HG03442 (cell line): ENCODE measurements around the gene ARID1B.

Experiments used
- ATAC-seq: cut with Tn5 transposase; IDR thresholded peaks from one replicate; pipeline ENCODE4 v1.9.1; 2021; ENCODE audit warnings: mild to moderate bottlenecking, moderate library complexity; ENCODE audit not compliant: unreplicated experiment

The ARID1B gene

DNA sequence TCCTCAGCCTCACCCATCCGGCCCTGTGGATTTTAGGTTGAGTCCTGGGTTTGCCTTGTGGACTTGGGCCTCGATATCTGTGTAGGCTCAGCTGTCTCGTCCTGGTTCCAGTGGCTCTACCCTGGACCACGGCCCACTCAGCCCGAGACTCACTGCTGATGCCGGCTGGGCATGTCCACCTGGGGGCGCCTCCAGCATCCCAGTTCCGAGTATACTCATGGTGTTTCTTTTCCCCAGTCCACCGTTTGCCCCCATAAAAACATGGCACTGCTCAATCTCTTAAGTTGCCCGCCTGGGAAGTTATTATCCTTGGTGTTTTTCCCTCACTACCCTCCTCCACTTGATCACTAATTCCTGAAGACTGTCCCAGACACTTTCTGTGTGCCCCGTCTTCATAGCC lies 99.1 kb downstream of the ARID1B start:
- no peak for ATAC-seq

DNA sequence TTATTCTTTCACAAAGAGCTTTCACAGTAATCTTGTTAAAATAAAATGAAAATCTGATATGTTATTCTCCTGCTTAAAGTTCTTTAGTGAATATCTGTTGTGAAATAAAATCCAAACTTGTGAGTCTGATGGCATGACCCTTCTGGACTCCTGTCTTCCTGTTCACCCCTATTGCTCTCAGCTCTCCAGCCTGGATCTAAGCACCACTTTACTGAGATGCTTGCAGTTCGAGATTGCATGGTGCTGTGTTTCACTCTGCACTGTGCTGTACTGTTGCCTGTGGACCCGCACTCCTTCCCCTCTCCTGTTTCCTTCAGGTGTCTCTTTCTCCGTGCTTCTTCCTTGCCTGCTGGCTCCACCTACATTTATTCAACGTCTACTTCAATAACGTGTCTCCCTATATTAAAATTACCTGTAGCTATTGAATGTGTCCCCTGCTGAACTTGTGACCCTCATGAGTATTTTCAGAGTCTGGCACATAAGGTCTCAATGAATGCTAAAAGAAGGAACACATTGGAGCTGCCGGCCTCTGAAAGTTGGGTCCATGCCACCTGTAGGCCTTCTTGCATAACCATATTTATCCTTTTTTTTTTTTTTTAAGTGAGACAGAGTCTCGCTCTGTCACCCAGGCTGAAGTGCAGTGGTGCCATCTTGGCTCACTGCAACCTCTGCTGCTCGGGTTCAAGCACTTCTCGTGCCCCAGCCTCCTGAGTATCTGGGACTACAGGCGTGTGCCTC lies 100.1 kb downstream of the ARID1B start:
- no peak for ATAC-seq

DNA sequence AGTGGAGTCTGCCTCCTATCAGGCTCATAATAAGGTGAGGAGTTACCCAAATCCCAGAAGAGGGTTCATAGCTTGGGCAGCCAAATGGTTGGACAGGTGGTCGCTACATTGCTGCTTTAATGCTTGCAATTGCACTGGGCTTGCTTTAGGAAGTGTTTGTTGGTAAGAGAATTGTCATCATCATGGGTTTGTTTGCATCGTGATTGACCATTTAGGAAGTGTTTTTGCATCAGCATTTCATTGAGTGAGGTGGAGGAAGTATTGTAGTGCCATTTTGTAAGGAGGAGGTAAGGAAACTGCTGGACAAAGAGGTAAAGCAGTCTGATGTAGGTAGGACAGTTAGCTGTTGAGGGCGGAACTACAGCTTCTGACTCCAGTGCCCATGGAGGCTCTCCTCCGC lies 101.5 kb downstream of the ARID1B start:
- ATAC-seq = no peak

DNA sequence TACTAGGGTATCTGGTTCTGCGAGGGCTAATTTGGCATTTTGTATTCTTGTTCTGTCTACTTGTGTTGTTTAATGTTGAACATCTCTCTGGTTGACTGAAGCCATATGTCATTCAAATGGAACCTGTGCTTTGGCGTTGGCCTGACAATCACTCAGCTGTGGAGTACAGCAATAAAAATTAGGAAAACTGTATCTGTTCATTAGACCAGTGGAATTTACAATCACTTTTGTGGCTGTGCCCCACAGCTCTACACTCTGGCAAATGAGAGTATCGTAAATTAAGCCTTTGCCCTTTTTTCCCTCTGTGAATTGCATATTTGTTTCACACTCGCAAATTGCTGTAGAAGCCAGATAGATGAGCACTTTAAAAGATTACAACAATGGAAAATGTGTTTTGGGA lies 102.0 kb downstream of the ARID1B start:
- ATAC-seq = no peak

DNA sequence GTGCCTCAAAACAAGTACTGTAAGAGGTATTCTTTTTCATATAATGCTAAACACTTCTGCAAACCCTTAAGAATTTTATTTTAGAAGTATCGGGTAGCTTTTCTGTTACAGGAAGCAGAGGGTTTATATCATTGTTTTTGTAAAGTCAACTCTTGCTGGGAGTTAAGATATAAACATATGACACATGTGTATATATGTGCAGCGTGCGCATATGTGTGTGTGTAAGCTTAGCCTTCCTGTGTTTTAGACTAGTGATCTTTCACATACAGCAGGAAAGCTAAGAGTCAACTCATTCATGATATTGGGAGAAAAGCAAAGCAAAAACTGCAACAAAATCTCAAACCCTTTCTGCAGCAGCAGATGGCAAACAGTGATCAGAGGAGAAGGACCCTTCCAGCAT lies 102.4 kb downstream of the ARID1B start:
- no peak for ATAC-seq

DNA sequence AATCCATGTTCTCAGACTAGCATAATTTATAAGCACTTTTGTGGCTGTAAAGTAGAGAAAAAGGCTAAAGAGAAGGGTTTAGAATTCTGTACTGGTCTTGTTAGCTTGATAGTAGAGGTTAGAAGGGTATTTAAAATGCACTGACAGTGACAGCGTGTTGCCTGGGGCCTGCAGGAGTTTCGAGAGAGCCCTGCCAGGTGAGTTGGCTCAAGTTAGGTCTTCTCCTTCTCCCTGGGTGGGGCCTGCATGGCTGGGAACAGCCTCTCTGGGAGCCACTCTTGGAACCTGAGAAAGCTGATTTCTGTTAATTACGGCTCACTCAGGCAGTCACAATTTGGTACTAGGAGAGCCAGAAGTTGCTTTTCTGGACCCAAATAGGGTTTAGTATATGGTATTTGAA lies 103.7 kb downstream of the ARID1B start:
- no peak for ATAC-seq

DNA sequence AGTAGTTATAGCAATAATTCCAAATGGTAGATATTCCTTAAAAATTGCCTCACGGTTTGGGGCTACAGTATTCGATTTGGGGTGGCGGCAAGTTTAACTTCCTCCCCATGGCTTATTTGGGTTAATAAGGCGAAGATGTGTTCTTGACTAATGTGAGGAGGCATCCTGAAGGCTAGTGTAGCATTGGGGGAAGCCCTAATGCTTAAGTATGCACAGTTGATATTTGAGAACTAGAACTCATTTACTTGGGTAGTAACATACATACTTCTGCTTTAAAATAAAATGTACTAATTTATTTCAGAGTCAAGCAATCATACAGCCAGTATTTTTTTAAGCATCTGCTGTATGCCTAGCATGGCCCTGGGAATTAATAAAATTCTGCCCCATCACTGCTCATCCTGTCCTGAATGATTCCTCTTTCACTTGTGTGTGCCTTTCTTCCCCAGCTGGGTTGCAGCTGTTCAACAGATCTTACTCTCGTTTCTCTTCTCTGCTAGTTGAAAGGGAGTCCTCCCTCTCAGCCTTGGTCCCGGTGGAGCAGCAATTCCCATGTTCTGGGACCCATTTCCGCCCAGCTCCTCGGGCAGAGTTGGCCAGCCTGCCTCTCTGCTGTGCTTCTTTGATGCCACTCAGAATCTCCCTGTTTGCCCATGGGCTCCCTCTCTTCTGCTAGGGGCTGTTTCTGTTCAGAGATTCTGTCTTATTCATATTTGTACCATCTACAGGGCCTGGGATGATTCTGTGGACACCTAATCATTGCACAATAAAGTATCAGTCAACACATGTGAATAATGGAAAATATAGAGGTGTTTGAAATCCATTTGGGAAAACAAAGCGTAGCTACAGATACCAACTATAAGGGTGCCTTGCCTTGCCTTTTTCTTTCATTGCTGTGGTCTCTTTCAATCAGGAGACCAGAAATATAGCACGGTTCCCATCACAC lies 104.8 kb downstream of the ARID1B start:
- ATAC-seq = no peak

DNA sequence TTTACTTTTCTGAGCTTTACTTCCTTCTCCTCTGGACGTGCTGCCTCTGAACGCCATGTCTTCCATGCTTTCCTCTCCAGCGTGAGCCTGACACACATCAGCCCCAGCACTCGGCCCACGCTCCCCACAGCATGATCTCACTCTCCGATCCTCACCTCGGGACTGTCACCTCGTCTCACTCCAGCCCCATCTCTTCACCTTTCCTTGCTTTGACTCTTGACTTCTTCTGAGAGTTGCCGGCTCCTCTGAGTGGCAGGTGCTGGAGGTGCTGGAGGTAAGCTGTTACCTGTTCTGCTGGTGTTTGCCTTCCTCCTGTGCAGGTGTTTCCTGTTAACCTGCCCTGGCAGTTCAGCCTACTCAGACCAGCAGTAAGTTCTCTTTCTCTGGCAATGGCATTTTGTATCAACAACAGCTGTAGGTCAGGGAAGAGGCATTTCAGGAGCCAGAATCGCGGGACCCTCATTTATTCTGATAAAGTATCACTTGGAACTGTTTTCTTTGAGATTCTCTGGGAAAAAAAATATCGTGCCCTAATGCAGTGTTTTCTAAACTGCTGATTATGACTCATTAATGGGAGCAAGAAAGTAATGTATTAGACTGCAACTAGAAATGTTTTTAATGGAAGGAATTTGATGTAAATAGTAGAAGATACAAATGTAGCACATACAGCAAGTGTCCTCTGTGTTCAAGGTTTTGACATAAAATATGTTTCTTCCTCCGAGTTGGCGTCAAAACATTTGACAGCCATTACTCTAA lies 106.5 kb downstream of the ARID1B start:
- ATAC-seq = peak; percentile 37

DNA sequence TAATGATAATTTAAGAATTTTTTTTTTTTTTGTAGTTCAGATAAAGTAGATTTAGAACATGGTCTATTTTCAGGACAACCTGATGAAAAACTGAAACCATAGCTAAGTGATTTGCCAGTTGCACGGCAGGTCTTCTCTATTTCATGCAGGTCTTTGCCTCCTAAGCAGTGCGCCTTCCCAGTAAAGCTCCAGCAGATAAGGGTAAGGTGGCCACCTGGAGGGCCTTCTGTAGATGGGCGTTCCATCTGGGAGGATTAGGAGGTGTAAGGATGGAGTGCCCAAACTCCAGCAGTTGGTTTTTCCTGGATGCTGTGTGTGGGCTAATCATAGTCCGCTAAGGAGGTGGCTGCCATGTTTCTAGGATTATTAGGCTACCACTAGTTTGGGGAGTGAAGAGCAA lies 107.1 kb downstream of the ARID1B start:
- no peak for ATAC-seq

DNA sequence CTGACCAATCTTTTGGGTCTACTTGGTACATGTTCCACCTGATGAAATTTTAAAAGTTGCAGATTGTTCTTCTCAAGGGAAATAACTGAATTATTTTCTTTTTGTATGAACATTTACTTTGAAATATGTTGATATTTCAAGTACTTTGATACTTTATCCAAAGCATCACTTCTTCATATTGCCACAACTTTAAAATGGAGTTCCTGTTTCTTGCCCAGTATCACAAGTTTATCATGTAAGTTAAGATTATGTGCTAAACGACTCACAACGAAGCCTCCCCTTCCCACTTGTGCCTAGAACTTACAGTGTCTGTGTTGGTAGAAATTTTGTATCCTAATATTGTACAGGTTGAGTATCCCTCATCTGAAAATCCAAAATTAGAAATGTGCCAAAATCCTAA lies 108.4 kb downstream of the ARID1B start:
- ATAC-seq = no peak

DNA sequence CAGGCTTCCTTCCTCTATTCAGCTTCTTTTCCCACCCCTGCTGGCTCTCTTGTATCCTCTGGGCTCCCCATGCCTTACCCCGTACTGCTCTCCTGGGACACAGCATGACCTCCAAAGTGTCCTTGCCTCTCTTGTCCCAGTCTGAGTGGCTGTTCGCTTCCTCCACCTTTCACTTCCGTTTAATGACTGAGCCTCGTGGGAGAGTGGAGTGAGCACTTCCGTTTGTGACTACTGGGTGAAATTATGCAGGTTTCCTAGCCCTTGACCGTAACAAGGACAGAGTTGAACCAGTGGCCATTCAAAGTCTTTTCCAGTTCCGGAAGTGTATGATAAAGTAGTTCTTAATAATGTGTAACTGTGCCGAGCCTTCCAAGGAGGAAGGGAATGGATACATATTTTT lies 109.2 kb downstream of the ARID1B start:
- peak; percentile 91 for ATAC-seq

DNA sequence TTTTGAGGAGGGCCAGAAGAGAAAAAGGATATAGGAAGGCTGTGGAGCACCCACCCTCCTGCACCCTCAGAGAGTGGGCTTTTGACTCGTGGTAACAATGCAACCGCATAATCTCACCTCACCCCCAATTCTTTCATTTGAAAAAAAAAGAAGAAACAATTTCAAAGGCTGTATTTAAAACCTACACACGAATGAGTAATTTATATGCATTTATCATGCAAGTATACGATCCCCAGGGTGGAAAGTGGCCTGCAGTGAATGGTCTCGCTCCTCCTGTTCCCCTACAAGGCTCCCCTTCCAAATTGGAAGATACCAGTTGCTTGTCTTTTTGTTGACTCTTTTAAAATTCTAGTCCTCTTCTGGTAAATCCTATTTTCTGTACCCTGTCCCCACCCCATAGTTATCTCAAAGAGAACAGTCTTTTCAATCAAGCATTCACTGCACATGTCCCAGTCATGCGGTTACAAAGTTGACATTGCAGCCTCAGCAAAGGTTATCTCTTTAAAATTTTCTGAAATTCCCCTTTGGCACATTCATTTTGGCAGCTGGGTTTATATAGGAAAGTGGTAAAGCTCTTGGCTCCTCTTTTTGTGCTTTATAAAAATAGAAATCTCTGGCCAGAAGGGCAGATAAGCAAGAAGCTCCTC lies 110.6 kb downstream of the ARID1B start:
- no peak for ATAC-seq

DNA sequence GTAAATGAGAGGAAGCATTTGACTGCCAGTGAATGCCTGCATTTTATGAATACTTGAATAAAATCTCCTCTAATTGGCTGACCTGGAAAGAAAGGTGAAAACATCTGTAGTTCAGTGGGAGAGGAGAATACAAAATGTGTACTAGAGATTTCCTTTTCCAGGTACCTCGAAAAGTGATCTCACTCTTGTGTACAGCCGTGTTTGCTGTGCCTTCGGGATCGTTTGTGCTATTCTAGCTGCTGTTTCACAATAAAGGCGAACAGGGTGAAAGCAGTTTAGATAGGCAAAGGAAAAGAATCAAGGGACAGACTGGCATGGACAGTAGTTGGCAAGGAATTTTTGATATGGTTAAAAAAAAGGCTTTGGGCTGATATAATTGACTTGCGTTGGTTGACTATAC lies 112.3 kb downstream of the ARID1B start:
- no peak for ATAC-seq

DNA sequence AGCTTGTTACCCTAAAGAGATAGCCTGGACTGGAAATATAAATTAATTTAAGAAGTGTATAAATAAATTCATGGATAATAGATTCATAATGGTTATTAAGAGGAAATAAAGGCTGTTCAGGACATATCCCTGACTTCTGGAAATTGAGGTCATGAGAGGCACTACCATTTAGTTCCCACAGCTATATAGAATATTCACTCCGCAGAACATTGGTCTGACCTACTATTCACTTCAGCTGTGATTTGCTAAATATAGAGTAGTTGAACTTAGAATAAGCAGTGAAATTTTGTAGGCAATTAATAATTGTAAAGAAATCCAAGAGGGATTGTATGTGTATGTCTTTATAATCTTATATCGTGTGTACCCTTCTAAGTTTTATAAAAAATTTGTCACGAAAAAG lies 112.8 kb downstream of the ARID1B start:
- ATAC-seq = no peak

DNA sequence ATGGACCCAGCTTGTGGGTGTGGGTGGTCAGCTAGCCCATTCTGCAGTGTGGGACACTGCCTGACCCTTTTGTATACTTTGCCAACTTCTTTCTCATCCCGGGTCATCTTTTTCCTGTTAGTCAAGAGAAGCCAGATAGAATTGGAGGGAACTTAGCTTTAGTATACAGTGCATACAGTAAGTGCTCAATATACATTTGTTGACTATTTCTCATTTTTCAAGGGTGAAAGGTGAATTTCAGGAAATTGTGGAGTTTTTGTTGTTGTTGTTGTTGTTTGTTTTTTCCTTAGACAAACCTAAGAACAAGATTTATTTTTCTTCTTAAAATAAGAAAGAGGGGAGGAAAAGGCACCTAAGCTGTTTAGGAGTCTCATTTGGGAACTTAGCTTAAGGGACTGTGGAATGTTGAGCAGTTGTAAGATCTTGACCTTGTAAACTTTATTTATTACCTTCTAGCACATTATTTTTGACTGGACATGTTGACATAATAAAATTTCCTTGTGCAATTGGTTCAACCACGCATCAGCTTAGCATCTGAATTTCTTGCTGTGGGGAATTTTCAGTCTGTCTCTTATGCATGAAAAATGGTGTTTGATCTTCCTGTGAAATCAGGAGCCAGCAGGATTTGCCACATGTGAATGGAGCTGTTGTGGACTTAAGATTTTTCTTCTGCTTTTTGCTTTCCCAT lies 113.6 kb downstream of the ARID1B start:
- no peak for ATAC-seq

DNA sequence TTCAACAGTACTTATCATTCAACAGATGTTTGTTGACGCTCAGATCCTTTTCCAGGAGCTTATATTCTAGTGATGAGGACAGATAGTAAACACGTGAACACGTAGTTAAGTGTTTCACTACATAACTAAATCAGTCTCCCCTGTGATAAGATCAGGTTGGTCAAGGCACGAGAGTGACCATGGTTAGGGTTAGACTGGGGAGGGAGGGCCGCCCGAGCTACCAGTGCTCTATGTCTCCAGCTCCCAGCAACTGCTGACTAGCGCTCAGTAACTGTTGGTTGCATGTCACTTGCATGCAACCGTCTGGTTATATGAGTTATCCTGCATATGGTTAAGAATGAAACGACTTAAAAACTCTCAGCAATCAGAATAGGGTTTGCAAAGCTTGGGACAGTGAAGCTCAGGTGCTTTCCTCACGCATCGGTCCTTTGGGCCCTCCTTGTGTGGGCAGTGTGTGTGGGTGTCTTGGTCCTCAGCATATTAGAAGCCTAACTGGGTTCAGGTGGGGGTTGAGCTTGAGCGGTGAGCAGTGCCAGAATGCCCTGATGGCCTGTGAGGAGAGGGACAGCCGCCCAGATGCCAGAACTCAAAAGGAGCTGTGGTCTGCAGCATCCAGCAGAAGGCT lies 120.8 kb downstream of the ARID1B start:
- ATAC-seq = no peak

DNA sequence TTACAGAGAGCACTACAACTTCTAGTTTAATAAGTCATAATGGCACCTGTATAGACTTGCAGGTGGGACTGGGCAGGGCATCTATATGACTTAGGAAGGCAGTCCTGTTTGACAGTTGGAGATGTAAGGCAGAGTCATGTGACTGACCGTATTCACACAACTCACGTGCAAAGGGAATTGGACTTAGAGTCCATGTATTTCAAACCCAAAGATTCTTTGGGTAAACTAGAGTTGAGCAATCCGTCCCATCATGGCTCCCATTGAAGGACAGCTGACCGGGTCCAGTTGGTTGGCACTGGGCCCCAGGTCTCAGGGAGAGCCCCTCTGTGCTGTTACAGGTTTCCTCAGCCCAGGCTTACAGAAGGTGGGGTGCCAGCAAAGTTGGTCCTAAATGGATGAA lies 121.9 kb downstream of the ARID1B start:
- ATAC-seq = no peak

DNA sequence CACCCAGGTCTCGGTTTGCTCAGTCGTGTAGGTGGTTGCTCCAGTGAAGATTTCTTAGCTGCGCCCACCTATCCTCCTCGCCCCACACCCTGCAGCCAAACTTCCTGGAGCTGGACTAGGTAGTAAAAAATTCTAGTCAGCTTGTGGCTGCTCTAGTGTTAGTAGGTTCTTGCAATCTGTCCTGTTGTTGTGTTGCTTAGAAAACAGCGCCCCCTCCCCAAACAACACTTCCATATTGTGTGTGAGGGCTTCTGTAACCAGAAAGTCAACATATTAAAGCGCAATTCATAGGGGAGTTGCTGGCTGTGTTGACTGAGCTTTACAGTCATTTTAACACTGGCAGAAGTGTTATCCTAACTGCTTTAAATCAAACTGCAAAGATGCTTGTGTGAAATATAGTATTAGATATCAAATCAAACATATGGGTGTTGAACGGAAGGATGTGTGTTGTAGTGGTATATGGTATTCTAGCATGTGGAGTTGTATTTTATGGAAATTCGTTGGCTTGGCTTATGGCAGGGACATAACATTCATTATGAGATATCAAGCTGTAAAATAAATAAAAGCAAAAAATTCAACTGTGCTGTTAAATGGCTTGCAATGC lies 122.5 kb downstream of the ARID1B start:
- ATAC-seq = no peak

DNA sequence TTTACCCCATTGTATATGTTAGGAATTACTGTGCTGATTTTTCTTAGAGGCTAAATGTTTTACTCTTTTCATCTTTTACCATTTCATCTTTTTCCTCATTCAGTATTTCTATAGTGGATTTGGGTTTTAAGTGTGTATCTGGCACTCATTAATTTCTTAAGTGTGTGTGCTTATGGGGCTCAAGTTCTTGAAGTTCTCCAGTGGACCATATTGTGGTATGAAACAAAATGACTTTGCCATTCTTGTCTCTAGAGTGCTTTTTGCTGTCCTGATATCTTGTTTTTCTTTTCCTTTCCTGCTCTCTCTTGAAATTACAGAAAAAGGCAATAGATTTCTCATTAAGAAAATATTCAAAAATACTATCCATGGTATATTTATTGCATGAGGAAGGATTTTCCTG lies 123.1 kb downstream of the ARID1B start:
- no peak for ATAC-seq
